HEK293T (cell line): Measurements from ENCODE around the gene SPECC1L.
"Not testable (repeated sequence)": the region's sequence is repeated elsewhere in the genome, so short reads cannot be mapped to it uniquely, and the experiment has no call there.

Source experiments
- CTCF ChIA-PET: fragments of 350-600 bp; formaldehyde crosslinking; extraction: SDS; loops from one replicate; lab custom pipeline; 2021; ENCODE audit warnings: antibody characterized with exemption, inconsistent platforms; lab: Yijun Ruan, JAX
- POLR2A ChIA-PET: fragments of 350-600 bp; formaldehyde crosslinking; extraction: SDS; loops from one replicate; lab custom pipeline; 2020; ENCODE audit warnings: antibody characterized with exemption, inconsistent platforms; lab: Yijun Ruan, JAX
- DNase-seq: peaks from one replicate; pipeline ENCODE4 v3.0.0; 2012; ENCODE audit warnings: mixed read lengths; ENCODE audit errors: extremely low spot score
- ARNT ChIP-seq: fragments of 450-650 bp; IDR thresholded peaks from 2 replicates; pipeline ENCODE4 v1.6.1; 2017; ENCODE audit warnings: mild to moderate bottlenecking
- BHLHE40 ChIP-seq: fragments of 450-650 bp; IDR thresholded peaks from 2 replicates; pipeline ENCODE4 v1.6.1; 2016; ENCODE audit warnings: mild to moderate bottlenecking, moderate library complexity, borderline replicate concordance
- CTBP1 ChIP-seq: fragments of 450-650 bp; IDR thresholded peaks from 2 replicates; pipeline ENCODE4 v1.6.1; 2016; ENCODE audit warnings: borderline replicate concordance
- ELF4 ChIP-seq: fragments of 450-650 bp; IDR thresholded peaks from 2 replicates; pipeline ENCODE4 v1.6.1; 2017; ENCODE audit warnings: antibody characterized with exemption
- FOXA1 ChIP-seq: fragments of 450-650 bp; IDR thresholded peaks from 2 replicates; pipeline ENCODE4 v1.6.1; 2016; ENCODE audit warnings: mild to moderate bottlenecking
- FOXK2 ChIP-seq: fragments of 450-650 bp; IDR thresholded peaks from 2 replicates; pipeline ENCODE4 v1.6.1; 2016; ENCODE audit warnings: mild to moderate bottlenecking
- FOXM1 ChIP-seq: fragments of 450-650 bp; IDR thresholded peaks from 2 replicates; pipeline ENCODE4 v1.6.1; 2017; ENCODE audit warnings: mild to moderate bottlenecking, borderline replicate concordance
- HDGF ChIP-seq: fragments of 450-650 bp; IDR thresholded peaks from 2 replicates; pipeline ENCODE4 v1.6.1; 2017; ENCODE audit warnings: antibody characterized with exemption, borderline replicate concordance
- L3MBTL2 ChIP-seq: fragments of 450-650 bp; conservative IDR thresholded peaks from 2 replicates; pipeline ENCODE4 v1.6.1; 2016; ENCODE audit warnings: mild to moderate bottlenecking
- LEF1 ChIP-seq: fragments of 450-650 bp; IDR thresholded peaks from 2 replicates; pipeline ENCODE4 v1.6.1; 2017; ENCODE audit warnings: mild to moderate bottlenecking, borderline replicate concordance
- NFRKB ChIP-seq: fragments of 450-650 bp; IDR thresholded peaks from 2 replicates; pipeline ENCODE4 v1.6.1; 2016; ENCODE audit warnings: mild to moderate bottlenecking, moderate library complexity
- PKNOX1 ChIP-seq: fragments of 450-650 bp; IDR thresholded peaks from 2 replicates; pipeline ENCODE4 v1.6.1; 2016
- SP1 ChIP-seq: fragments of 450-650 bp; IDR thresholded peaks from 2 replicates; pipeline ENCODE4 v1.6.1; 2017
- SUZ12 ChIP-seq: fragments of 450-650 bp; IDR thresholded peaks from 2 replicates; pipeline ENCODE4 v1.6.1; 2016; ENCODE audit warnings: mild to moderate bottlenecking
- TARDBP ChIP-seq: fragments of 450-650 bp; IDR thresholded peaks from 2 replicates; pipeline ENCODE4 v1.6.1; 2016
- ZNF384 ChIP-seq: fragments of 450-650 bp; IDR thresholded peaks from 2 replicates; pipeline ENCODE4 v1.6.1; 2016

SPECC1L gene

GRCh38 chr22:24305260-24305692 is 34.6 kb downstream of the SPECC1L start:
- ChIA-PET CTCF (no interaction called here), POLR2A (no interaction called here)
- no peak for TF ChIP-seq ELF4
- no peak for TF ChIP-seq BHLHE40
- DNase-seq, result no peak

- peak; percentile 57 for TF ChIP-seq PKNOX1
- no peak for TF ChIP-seq L3MBTL2
- TF ChIP-seq FOXM1, result no peak
- POLR2A ChIA-PET, result no interaction called here
- DNase-seq, result no peak
- CTCF ChIA-PET, result no interaction called here
These were observed 40.3 kb downstream of the SPECC1L start for GRCh38 chr22:24310969-24311368.

GRCh38 chr22:24315367-24315966 is 44.8 kb downstream of the SPECC1L start:
- TF ChIP-seq SP1 (no peak), ZNF384 (no peak), FOXM1 (no peak), PKNOX1 (no peak), ELF4 (no peak), BHLHE40 (no peak), HDGF (no peak), L3MBTL2 (no peak), CTBP1 (no peak)
- CTCF ChIA-PET, result no interaction called here
- POLR2A ChIA-PET, result no interaction called here
- no peak for DNase-seq

GRCh38 chr22:24316264-24316663 is 45.6 kb downstream of the SPECC1L start:
- CTCF ChIA-PET, POLR2A ChIA-PET, DNase-seq: not testable (repeated sequence)

- POLR2A ChIA-PET, DNase-seq, CTCF ChIA-PET: not testable (repeated sequence)
These were observed 46.9 kb downstream of the SPECC1L start for GRCh38 chr22:24317511-24317910.

GRCh38 chr22:24319451-24319850 is 48.8 kb downstream of the SPECC1L start:
- TF ChIP-seq FOXM1, result no peak
- no peak for TF ChIP-seq L3MBTL2
- no peak for TF ChIP-seq ELF4
- no peak for TF ChIP-seq FOXK2
- TF ChIP-seq FOXA1, result no peak
- TF ChIP-seq PKNOX1, result no peak
- no peak for TF ChIP-seq ARNT
- TF ChIP-seq LEF1, result no peak
- no peak for TF ChIP-seq ZNF384
- TF ChIP-seq BHLHE40, result no peak
- TF ChIP-seq CTBP1, result no peak
- no peak for TF ChIP-seq TARDBP
- no peak for TF ChIP-seq NFRKB
- POLR2A ChIA-PET, result no interaction called here
- CTCF ChIA-PET, result no interaction called here
- DNase-seq, result no peak

- no peak for DNase-seq
- POLR2A ChIA-PET, result no interaction called here
- TF ChIP-seq L3MBTL2, result no peak
- no peak for TF ChIP-seq NFRKB
- TF ChIP-seq SUZ12, result no peak
- TF ChIP-seq TARDBP, result no peak
- TF ChIP-seq FOXM1, result no peak
- TF ChIP-seq FOXA1, result no peak
- TF ChIP-seq ARNT, result no peak
- TF ChIP-seq PKNOX1, result no peak
- no peak for TF ChIP-seq HDGF
- TF ChIP-seq ZNF384, result no peak
- TF ChIP-seq BHLHE40, result no peak
- TF ChIP-seq FOXK2, result no peak
- TF ChIP-seq CTBP1, result no peak
- TF ChIP-seq SP1, result no peak
- no peak for TF ChIP-seq LEF1
- TF ChIP-seq ELF4, result no peak
- CTCF ChIA-PET, result interaction anchor here (0.8 kb wide), 1 partner anchor 37 kb away, joined by 3 read pairs; no protein-coding TSS in a partner anchor
These were observed 51.4 kb downstream of the SPECC1L start for GRCh38 chr22:24321999-24322398.
